Measurements from ENCODE around the gene ZNF385B.

- TF ChIP-seq EP300 (IDR thresholded peaks at IDR 0.05; ENCODE audit: borderline replicate concordance) (no peak), TEAD4 (IDR thresholded peaks at IDR 0.05) (no peak), EGR1 (IDR thresholded peaks at IDR 0.05) (no peak)
These were observed 318.0 kb downstream of the ZNF385B start for GRCh38 chr2:179543361-179543901.

All from Ishikawa (cell line).